Ramos (cell line): ENCODE results near the gene TBC1D5.
"Not testable (repeated sequence)": the region's sequence is repeated elsewhere in the genome, so short reads cannot be mapped to it uniquely, and the experiment has no call there.

ENCODE experiments used
- in situ Hi-C: fragments of 300-500 bp; cut with MboI; formaldehyde crosslinking; loops from one replicate; pipeline ENCODE4 v1.14.3; 2022; ENCODE audit warnings: low sequenced_read_pairs; ENCODE audit not compliant: unreplicated experiment

Gene TBC1D5

GRCh38 chr3:17724122-17724521 is 18.3 kb downstream of the TBC1D5 start:
- in situ Hi-C loops = no loop called here

DNA sequence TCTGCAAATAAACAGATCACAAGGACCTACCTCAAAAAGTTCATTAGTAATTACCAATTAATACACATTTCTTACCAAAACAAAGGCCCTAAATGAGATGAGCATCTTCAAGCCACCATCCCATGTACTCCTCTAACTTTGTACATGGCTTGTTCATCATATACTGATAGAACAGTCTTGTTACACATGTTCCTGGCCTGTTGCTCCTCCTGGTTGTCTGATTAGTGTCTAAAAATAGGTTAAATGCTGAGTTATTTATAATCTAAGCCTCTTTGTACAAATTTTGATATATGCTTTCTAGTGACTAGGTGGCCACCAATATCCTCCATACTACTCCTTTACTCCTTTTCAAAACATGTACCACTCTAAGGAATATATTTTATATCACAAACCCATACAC is 25.0 kb downstream of the TBC1D5 start:
- in situ Hi-C loops = no loop called here

GRCh38 chr3:17714473-17714872 is 28.0 kb downstream of the TBC1D5 start:
- in situ Hi-C loops = no loop called here

DNA sequence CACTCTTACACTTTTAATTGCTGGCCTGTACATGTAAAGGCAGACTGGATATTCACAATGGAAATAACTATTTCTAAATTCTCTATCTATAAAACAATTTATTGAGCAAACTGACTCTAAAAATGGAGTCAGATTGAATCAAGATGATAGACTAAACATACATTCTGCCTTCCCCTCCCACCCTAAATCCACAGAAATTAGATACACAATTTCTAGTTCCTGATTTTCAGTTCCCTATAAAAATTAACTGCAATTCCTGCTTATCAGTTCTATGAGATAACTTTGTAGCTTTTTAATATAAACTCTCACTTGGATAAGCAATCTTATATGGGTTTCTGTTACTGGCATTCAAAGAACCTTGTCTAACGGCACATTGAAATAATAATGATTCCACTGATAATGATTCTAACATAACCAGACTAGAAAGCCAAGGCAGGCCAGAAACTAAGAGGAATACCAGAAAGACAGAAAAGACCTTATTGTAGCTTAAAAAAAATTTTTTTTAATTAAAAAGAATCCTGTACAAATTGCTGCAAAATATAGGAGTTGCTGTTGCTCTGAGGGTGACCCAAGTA is 33.1 kb downstream of the TBC1D5 start:
- in situ Hi-C loops = no loop called here

GRCh38 chr3:17707813-17708543 is 34.5 kb downstream of the TBC1D5 start:
- in situ Hi-C loops = no loop called here

DNA sequence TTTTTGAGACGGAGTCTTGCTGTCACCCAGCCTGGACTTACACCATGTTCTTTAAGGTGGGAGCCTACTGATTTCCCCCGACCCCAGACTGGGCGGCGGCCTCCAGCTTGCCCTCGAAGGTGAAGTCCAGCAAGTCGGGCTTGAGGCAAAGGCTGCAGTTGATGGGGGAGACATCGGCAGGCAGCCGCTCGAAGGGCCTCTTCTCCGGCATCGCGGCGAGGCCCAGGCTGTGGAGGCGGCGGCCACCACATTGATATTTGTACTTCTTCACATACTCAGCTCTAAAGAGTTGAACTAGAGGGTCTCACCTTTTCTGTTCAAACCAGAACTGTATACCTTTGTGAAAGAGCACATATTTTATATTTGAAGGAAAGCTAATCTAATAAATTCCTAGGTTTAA is 36.4 kb downstream of the TBC1D5 start:
- in situ Hi-C loops = not testable (repeated sequence)

DNA sequence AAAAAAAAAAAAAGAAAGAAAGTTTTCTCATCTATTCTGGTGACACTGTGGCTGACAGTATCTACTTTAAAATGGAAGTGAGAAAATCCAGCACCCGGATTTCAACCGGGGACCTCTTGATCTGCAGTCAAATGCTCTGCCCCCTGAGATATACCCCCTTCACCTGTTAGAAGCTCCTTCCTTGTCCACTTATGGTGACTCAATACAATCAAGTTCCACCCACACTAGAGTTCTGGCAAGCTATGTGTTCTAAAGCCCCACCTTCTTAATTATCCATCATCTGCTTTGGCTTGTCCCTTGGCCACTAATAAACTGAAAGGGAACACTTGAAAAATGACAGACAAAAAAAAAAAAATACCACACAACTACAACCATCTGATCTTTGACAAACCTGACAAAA is 42.6 kb downstream of the TBC1D5 start:
- in situ Hi-C loops = not testable (repeated sequence)

DNA sequence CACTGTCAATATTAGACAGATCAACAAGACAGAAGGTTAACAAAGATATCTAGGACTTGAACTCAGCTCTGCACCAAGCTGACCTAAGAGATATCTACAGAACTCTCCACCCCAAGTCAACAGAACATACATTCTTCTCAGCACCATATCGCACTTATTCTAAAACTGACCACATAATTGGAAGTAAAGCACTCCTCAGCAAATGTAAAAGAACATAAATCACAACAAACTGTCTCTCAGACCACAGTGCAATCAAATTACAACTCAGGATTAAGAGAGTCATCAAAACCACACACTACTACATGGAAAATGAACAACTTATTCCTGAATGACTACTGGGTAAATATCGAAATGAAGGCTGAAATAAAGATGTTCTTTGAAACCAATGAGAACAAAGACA is 46.8 kb downstream of the TBC1D5 start:
- in situ Hi-C loops = not testable (repeated sequence)

- in situ Hi-C loops = not testable (repeated sequence)
Measured at GRCh38 chr3:17693670-17693999, 48.8 kb downstream of the TBC1D5 start.

DNA sequence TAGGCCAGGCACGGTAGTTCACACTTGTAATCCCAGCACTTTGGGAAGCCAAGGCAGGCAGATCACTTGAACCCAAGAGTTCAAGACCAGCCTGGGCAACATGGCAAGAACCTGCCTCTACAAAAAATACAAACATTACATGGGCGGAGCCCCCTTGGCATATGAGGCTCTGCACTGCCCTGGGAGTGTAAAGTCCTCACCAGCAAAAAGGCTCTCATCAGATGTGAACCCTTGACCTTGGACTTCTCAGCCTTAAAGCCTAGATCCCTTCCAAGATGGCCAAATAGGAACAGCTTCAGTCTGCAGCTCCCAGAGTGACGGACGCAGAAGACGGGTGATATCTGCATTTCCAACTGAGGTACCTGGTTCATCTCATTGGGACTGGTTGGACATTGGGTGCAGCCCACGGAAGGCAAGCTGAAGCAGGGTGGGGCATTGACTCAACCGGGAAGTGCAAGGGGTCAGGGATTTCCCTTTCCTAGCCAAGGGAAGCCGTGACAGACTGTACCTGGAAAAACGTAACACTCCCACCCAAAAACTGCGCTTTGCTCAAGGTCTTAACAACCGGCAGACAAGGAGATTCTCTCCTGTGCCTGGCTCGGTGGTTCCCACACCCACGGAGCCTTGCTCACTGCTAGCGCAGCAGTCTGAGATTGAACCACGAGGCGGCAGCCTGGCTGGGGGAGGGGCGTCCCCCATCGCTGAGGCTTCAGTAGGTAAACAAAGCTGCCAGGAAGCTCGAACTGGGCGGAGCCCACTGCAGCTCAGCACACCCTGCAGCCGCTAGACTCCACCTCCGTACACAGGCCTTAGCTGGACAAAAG is 49.4 kb downstream of the TBC1D5 start:
- in situ Hi-C loops = not testable (repeated sequence)

DNA sequence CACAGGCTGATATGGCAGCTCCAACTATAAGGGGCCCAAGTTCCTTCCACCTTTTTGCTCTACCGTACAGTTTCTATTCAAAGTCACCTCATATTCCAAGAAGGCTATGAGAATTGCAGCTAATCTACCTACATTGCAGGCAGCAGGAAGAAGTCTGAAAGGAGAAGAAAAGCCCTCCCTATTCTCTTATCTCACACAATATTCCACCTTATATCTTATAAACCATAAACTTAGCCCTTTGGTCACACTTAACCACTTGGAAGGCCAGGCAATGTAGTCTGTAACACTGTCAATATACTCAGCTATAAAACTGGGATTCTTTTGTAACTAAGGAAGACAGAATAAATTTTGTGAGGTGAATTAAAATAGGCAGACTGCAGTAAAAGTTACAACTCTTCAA is 54.9 kb downstream of the TBC1D5 start:
- in situ Hi-C loops = no loop called here

DNA sequence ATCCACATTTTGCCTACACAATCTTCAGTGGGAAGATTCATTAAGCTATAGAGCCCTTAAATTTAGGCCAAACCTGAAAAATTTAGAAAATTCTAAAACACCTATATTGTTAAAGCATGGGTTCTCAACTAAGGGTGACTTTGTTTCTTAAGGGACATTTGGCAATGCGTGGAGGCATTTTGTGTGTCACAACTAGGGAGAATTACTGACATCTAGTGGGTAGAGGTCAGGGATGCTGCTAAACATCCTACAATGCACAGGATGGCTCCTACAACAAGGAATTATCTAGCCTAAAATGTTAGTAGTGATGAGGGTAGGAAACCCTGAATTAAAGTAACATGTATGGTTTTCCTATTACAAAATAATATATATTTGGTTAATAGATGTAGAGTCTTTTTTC is 55.8 kb downstream of the TBC1D5 start:
- in situ Hi-C loops = no loop called here

DNA sequence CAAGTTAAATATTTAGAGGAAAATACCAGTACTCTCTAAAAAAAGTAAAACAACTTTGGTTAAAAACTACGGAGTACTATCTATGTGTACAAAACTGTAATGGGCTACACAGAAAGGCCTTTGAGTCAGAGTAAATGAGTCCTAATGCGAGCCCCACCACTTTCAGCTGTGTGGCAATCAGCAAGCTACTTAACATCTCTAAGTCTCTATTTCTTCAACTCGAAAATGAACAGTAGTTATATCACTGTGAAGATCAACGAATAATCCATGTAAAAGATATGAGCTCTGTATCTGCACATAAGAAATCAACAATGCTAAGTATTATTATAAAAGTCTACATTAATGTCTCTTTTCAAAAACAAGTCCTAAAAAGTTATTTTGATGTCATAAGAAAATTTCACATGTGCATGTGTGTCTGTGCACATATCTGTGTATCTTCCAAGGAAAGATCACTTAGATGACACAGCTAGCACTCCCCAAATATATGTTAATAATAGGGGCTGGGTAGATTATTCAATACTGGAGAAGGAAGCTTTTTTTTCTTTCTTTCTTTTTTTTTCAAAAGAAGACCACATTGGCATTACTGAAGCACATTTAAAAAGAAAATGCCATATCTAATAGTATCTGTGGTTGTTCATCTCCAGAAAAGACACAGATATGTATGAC is 58.8 kb downstream of the TBC1D5 start:
- in situ Hi-C loops = no loop called here

GRCh38 chr3:17680530-17680929 is 61.9 kb downstream of the TBC1D5 start:
- in situ Hi-C loops = no loop called here

- in situ Hi-C loops = no loop called here
Measured at GRCh38 chr3:17678116-17678741, 64.2 kb downstream of the TBC1D5 start.

DNA sequence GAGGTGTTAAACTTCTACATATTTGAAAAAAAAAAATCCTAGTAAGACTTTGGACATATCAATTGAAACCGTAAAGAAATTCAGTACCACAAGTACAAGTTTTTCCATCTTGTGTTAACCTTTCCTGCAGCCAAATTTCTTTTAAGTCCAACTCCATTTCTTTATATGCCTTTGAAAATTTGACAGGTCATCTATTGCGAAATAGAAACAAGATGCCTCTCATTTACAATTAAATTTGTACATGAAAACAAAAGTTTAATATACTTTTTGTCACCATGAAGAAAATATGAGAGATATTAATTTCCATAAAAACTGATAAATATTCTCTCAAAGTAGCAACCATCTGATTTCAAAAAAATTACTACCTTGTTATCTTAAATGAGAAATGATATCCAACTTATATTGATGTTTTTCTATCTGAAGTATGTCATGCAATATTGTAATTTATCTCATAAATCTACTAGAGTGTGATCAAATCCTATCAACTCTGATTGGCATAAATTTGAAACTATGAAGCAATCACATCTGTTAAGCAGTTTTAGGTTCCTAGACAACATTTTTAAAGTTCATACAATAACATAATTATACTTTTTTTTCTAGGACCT is 68.2 kb downstream of the TBC1D5 start:
- in situ Hi-C loops = no loop called here

GRCh38 chr3:17672506-17672905 is 69.9 kb downstream of the TBC1D5 start:
- in situ Hi-C loops = no loop called here

- in situ Hi-C loops = no loop called here
Measured at GRCh38 chr3:17670749-17671148, 71.7 kb downstream of the TBC1D5 start.

DNA sequence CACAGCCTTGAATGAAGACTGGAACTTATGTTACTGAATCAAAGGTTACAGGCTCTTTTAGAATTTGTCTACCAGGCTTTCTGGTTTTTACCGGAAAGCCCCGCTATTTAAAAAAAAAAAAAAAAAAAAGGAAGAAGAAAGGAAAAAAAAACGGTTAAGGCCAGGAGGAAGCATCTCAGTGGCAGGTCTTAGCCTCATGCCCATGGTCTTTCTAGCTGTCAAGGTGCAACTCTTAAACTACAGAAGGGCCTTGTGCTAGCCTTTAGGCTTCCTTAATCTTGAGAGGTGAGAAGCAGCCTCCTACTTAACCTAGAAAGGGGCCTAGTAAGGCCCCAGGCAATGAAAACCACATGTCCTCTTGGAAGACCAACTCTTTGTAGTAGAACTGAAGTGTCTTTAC is 77.5 kb downstream of the TBC1D5 start:
- in situ Hi-C loops = no loop called here

DNA sequence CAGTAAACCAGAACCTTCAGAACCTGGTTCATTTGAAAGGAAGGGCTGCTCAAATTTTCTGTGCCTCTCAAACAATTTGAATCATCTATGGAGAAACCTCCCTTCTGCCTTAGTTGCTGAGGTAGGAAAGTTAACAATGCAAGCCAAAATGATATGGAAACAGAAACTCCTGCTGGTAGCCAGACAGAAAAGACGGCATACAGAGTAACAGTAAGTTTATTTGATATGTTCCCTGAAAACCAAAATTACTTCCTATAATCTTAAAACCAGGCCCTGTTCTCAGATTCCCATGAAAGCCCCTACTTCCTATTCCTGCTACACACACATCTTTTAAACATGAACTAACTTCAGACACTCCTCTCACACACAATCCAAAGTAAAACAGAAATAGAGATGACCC is 86.2 kb downstream of the TBC1D5 start:
- in situ Hi-C loops = no loop called here
